Keratinocyte (primary cell): ENCODE data around the gene CCDC85B. TPM values are rescaled to one million over a fixed set of nuclear protein-coding genes. Genes with fewer than 3 reads are reported as not detected.

Experiments used
- DNase-seq: peaks from one replicate; pipeline ENCODE4 v3.0.0-alpha.2; 2011; ENCODE audit warnings: low read depth, missing footprints, low spot score
- FAIRE-seq: peaks from 2 replicates; lab custom pipeline; 2011; peaks lifted over from hg19 to GRCh38; lab: Jason Lieb, UNC
- H2AFZ ChIP-seq: 2 replicates; pipeline ENCODE4 v1.6.0; 2012; ENCODE audit warnings: low read length, control low read depth, inconsistent platforms; ENCODE audit not compliant: control insufficient read depth
- H3K27ac ChIP-seq: 2 replicates; pipeline ENCODE4 v1.5.1; 2011; ENCODE audit warnings: low read length; ENCODE audit not compliant: control insufficient read depth, insufficient read depth
- H3K27me3 ChIP-seq: 3 replicates; pipeline ENCODE4 v1.6.0; 2011; ENCODE audit warnings: low read length; ENCODE audit not compliant: control insufficient read depth, insufficient read depth; ENCODE audit errors: extremely low read depth
- H3K36me3 ChIP-seq, 2 experiments: 2 replicates in 1 of 2; 3 replicates in 1 of 2; pipeline ENCODE4 v1.5.1; 2011; ENCODE audit warnings: low read length in 2 of 2, mild to moderate bottlenecking in 1 of 2; ENCODE audit not compliant: control insufficient read depth in 2 of 2, insufficient read depth in 2 of 2; ENCODE audit errors: extremely low read depth in 1 of 2
- H3K4me1 ChIP-seq: 3 replicates; pipeline ENCODE4 v1.5.1; 2011; ENCODE audit warnings: low read length; ENCODE audit not compliant: control insufficient read depth, insufficient read depth; ENCODE audit errors: extremely low read depth
- H3K4me2 ChIP-seq: 3 replicates; pipeline ENCODE4 v1.6.0; 2011; ENCODE audit warnings: low read depth, low read length; ENCODE audit not compliant: control insufficient read depth, insufficient read depth; ENCODE audit errors: extremely low read depth
- H3K4me3 ChIP-seq, 3 experiments: fragments of 200-600 bp in 1 of 3; sonication (generic) in 1 of 3; 2 replicates in 2 of 3; 3 replicates in 1 of 3; pipeline ENCODE4 v1.5.1; 2011 to 2016; ENCODE audit warnings: low read length in 3 of 3, mild to moderate bottlenecking in 3 of 3, control low read depth in 2 of 3, inconsistent platforms in 1 of 3, low read depth in 1 of 3, mixed read lengths in 1 of 3, mixed run types in 1 of 3, moderate library complexity in 1 of 3; ENCODE audit not compliant: control insufficient read depth in 2 of 3, insufficient read depth in 2 of 3; ENCODE audit errors: extremely low read depth in 1 of 3
- H3K79me2 ChIP-seq: 2 replicates; pipeline ENCODE4 v1.6.0; 2012; ENCODE audit warnings: low read length; ENCODE audit not compliant: control insufficient read depth, insufficient read depth
- H3K9ac ChIP-seq: 3 replicates; pipeline ENCODE4 v1.6.0; 2011; ENCODE audit warnings: low read length; ENCODE audit not compliant: control insufficient read depth, insufficient read depth; ENCODE audit errors: extremely low read depth
- H3K9me1 ChIP-seq: 3 replicates; pipeline ENCODE4 v1.6.0; 2011; ENCODE audit warnings: low read length; ENCODE audit not compliant: control insufficient read depth, insufficient read depth; ENCODE audit errors: extremely low read depth
- H3K9me3 ChIP-seq: 2 replicates; pipeline ENCODE4 v1.5.1; 2012; ENCODE audit warnings: low read depth, low read length; ENCODE audit not compliant: control insufficient read depth
- H4K20me1 ChIP-seq: 3 replicates; pipeline ENCODE4 v1.6.0; 2011; ENCODE audit warnings: low read length; ENCODE audit not compliant: control insufficient read depth, insufficient read depth; ENCODE audit errors: extremely low read depth
- EZH2 ChIP-seq: IDR thresholded peaks from one replicate; pipeline ENCODE4 v1.6.1; 2012; ENCODE audit warnings: inconsistent platforms, mild to moderate bottlenecking, low read length, moderate library complexity
- dilution Hi-C: fragments of 300-500 bp; cut with MboI; formaldehyde crosslinking; loops from one replicate; pipeline ENCODE4 v1.7.0; 2020; ENCODE audit warnings: low sequenced_read_pairs; ENCODE audit not compliant: extremely low pct_ligation_motif_present
- polyA plus RNA-seq, 5 experiments: library from polyadenylated mRNA; depleted of rRNA in 3 of 5; stranded (reverse) in 3 of 5; stranded (forward) in 1 of 5; unstranded in 1 of 5; fragments of >200 nt; gene quantifications; 1 replicate in 1 of 5; 2 replicates in 3 of 5; 3 replicates in 1 of 5; pipeline versions ENCODE4 v1.2.1 to v1.2.3, GENCODE V29; 2011 to 2012; ENCODE audit warnings: missing spikeins in 2 of 5, low read depth in 1 of 5, low replicate concordance in 1 of 5
- TF ChIP-seq, protein P1 (sequence below), 3 experiments: IDR thresholded peaks in 1 of 3; conservative IDR thresholded peaks in 1 of 3; optimal IDR thresholded peaks in 1 of 3; 2 replicates in 2 of 3; 3 replicates in 1 of 3; pipeline versions ENCODE3 to v1.5.1; 2011; ENCODE audit warnings: low read length in 3 of 3, mild to moderate bottlenecking in 3 of 3, moderate library complexity in 2 of 3, control low read depth in 1 of 3, inconsistent platforms in 1 of 3; ENCODE audit not compliant: insufficient read depth in 2 of 3; ENCODE audit errors: extremely low read depth in 1 of 3

CCDC85B gene
- polyA plus RNA-seq, 1 donor (not counting 4 experiments of a cell fraction or from before 2014, with no cell fraction given): 4.1 TPM

GRCh38 chr11:65867284-65868071, 23.0 kb upstream of the CCDC85B start:
- no peaks in the 10 kb centered on the region for H3K9me1 ChIP-seq
- H3K9me3 ChIP-seq: no peaks in the 10 kb centered on the region
- no peak overlapping the region for H3K27ac ChIP-seq
- peaks cover 32 to 41% of the 10 kb centered on the region in 2 experiments for H3K36me3 ChIP-seq
- no peak overlapping the region for H3K9ac ChIP-seq
- no peak overlapping the region for H2AFZ ChIP-seq
- no peak overlapping the region for H3K4me2 ChIP-seq
- H3K4me1 ChIP-seq: no peaks in the 10 kb centered on the region
- no peak overlapping the region for H3K4me3 ChIP-seq
- H3K79me2 ChIP-seq: peaks cover 11% of the 10 kb centered on the region
- DNase-seq: no peak
- FAIRE-seq: no peak
- dilution Hi-C loops: no loop called here
- no peaks in the 10 kb centered on the region for H3K27me3 ChIP-seq
- H4K20me1 ChIP-seq: no peaks in the 10 kb centered on the region
- TF ChIP-seq, protein P1, sequence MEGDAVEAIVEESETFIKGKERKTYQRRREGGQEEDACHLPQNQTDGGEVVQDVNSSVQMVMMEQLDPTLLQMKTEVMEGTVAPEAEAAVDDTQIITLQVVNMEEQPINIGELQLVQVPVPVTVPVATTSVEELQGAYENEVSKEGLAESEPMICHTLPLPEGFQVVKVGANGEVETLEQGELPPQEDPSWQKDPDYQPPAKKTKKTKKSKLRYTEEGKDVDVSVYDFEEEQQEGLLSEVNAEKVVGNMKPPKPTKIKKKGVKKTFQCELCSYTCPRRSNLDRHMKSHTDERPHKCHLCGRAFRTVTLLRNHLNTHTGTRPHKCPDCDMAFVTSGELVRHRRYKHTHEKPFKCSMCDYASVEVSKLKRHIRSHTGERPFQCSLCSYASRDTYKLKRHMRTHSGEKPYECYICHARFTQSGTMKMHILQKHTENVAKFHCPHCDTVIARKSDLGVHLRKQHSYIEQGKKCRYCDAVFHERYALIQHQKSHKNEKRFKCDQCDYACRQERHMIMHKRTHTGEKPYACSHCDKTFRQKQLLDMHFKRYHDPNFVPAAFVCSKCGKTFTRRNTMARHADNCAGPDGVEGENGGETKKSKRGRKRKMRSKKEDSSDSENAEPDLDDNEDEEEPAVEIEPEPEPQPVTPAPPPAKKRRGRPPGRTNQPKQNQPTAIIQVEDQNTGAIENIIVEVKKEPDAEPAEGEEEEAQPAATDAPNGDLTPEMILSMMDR (optimal IDR thresholded peaks at IDR 0.05 in 1 of 3, IDR thresholded peaks at IDR 0.05 in 1 of 3, conservative IDR thresholded peaks at IDR 0.05 in 1 of 3; ENCODE audit: extremely low read depth in 1 of 3, insufficient read depth in 2 of 3, low read length in 3 of 3): no peak
- no peak for TF ChIP-seq EZH2

- Histone ChIP-seq H3K4me2 (no peak overlapping the region), H3K79me2 (peaks cover 4% of the 10 kb centered on the region), H3K27me3 (no peaks in the 10 kb centered on the region), H3K9me3 (no peaks in the 10 kb centered on the region), H2AFZ (no peak overlapping the region), H3K9ac (no peak overlapping the region), H3K27ac (no peak overlapping the region), H3K9me1 (no peaks in the 10 kb centered on the region), H3K4me3 (no peak overlapping the region), H3K36me3 (peaks cover 27 to 34% of the 10 kb centered on the region in 2 experiments), H3K4me1 (no peaks in the 10 kb centered on the region), H4K20me1 (no peaks in the 10 kb centered on the region)
- no peak for TF ChIP-seq EZH2
- TF ChIP-seq, protein P1 (optimal IDR thresholded peaks at IDR 0.05 in 1 of 3, IDR thresholded peaks at IDR 0.05 in 1 of 3, conservative IDR thresholded peaks at IDR 0.05 in 1 of 3; ENCODE audit: extremely low read depth in 1 of 3, insufficient read depth in 2 of 3, low read length in 3 of 3): no peak
- no peak for DNase-seq
- FAIRE-seq: no peak
- dilution Hi-C loops: no loop called here
Observed at GRCh38 chr11:65868076-65868667, 22.3 kb upstream of the CCDC85B start.
